Vagina (tissue), 2 donors: Measurements from ENCODE around the gene OR8H1. TPM values are rescaled to one million over a fixed set of nuclear protein-coding genes. Genes with fewer than 3 reads are reported as not detected.

ENCODE experiments used
- DNase-seq, 2 donors: peaks; one replicate each; pipeline ENCODE4 v3.0.0-alpha.2; 2017; ENCODE audit errors: extremely low spot score in 2 of 2
- H3K27ac ChIP-seq: fragments of 200-600 bp; sonication (generic); one replicate; pipeline ENCODE4 v1.5.1; 2019
- H3K27me3 ChIP-seq: fragments of 200-600 bp; sonication (generic); one replicate; pipeline ENCODE4 v1.5.1; 2019
- H3K36me3 ChIP-seq, 2 donors: fragments of 200-600 bp; sonication (generic); one replicate each; pipeline ENCODE4 v1.5.1; 2017 to 2019
- H3K4me1 ChIP-seq: fragments of 200-600 bp; sonication (generic); one replicate; pipeline ENCODE4 v1.5.1; 2019
- H3K4me3 ChIP-seq, 2 donors: fragments of 200-600 bp; sonication (generic); 1 replicate in 1 of 2; 2 replicates in 1 of 2; pipeline ENCODE4 v1.5.1; 2016 to 2019
- H3K9me3 ChIP-seq: fragments of 200-600 bp; sonication (generic); one replicate; pipeline ENCODE4 v1.5.1; 2019
- POLR2A ChIP-seq, 2 donors: fragments of 450-650 bp; IDR thresholded peaks; one replicate each; pipeline ENCODE4 v1.6.1; 2017; ENCODE audit warnings: antibody characterized with exemption in 2 of 2, mild to moderate bottlenecking in 2 of 2, moderate library complexity in 2 of 2
- POLR2AphosphoS5 ChIP-seq, 2 donors: sonication (generic); formaldehyde crosslinking; IDR thresholded peaks; one replicate each; pipeline ENCODE4 v1.9.0; 2017; ENCODE audit warnings: antibody characterized with exemption in 2 of 2, mild to moderate bottlenecking in 2 of 2, low read depth in 1 of 2; ENCODE audit not compliant: insufficient read depth in 1 of 2
- intact Hi-C: fragments of 100-400 bp; cut with DNase I; formaldehyde crosslinking; loops from one replicate; pipeline ENCODE4 v1.15.1; 2023
- total RNA-seq: library from RNA; depleted of rRNA; stranded (reverse); fragments of >200 nt; gene quantifications from one replicate; pipeline ENCODE4 v1.2.3, GENCODE V29; 2016
- TF ChIP-seq, protein P1 (sequence below), 3 experiments: fragments of 450-650 bp in 2 of 3; fragments of 200-600 bp in 1 of 3; sonication (generic) in 1 of 3; IDR thresholded peaks; one replicate each; pipeline ENCODE4 v1.5.1; 2017 to 2019; ENCODE audit warnings: antibody characterized with exemption in 3 of 3, mild to moderate bottlenecking in 2 of 3, moderate library complexity in 2 of 3

Gene OR8H1
- total RNA-seq, 1 donor from 2014 or later, result not detected

DNA sequence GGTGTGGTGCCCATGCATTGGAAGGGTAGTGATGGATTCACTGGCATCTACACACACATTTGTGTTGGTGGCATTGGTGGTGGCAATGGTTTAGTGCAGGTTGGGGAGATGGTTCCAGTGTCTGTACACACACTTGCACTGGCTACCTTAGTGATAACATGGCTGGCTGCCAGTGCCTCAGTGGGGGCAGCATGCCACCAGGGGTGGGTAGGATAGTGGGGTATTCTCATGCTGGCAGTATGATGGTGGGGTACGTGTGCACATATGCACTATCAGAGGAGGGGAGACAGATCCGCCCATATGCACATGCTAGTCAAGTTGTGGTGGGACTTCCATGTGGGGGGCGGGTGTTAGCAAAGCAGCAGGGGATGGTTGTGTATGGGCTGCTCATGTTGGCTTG is 15.8 kb upstream of the OR8H1 start:
- intact Hi-C loops, result no loop called here
- H3K4me1 ChIP-seq, result no peaks in the 10 kb centered on the region
- no peaks in the 10 kb centered on the region for H3K36me3 ChIP-seq
- H3K27me3 ChIP-seq, result no peaks in the 10 kb centered on the region
- no peak overlapping the region for H3K4me3 ChIP-seq
- no peak for DNase-seq
- no peak overlapping the region for H3K27ac ChIP-seq
- H3K9me3 ChIP-seq, result no peaks in the 10 kb centered on the region
- TF ChIP-seq POLR2A (IDR thresholded peaks at IDR 0.05) (no peak), POLR2AphosphoS5 (IDR thresholded peaks at IDR 0.05; ENCODE audit: insufficient read depth in 1 of 2, low read depth in 1 of 2) (no peak)
- TF ChIP-seq, protein P1, sequence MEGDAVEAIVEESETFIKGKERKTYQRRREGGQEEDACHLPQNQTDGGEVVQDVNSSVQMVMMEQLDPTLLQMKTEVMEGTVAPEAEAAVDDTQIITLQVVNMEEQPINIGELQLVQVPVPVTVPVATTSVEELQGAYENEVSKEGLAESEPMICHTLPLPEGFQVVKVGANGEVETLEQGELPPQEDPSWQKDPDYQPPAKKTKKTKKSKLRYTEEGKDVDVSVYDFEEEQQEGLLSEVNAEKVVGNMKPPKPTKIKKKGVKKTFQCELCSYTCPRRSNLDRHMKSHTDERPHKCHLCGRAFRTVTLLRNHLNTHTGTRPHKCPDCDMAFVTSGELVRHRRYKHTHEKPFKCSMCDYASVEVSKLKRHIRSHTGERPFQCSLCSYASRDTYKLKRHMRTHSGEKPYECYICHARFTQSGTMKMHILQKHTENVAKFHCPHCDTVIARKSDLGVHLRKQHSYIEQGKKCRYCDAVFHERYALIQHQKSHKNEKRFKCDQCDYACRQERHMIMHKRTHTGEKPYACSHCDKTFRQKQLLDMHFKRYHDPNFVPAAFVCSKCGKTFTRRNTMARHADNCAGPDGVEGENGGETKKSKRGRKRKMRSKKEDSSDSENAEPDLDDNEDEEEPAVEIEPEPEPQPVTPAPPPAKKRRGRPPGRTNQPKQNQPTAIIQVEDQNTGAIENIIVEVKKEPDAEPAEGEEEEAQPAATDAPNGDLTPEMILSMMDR (IDR thresholded peaks at IDR 0.05), result no peak

DNA sequence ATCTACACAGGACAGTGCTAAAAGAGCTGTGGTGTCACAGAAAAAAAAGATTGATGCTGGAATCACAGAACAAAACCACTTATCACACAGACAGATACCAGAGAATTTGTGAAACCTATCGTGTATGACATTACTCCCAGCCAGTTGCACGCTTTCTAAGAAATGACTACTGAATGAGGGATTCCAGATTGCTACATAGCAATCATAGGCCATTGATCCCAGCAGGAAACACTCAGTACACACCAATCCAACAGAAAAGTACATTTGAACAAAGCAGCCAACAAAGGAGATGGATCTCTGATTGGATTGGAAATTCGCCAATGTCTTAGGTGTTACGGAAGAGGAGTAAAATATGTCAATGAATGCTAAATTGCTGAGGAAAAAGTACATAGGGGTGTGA is 4.8 kb upstream of the OR8H1 start:
- H3K4me3 ChIP-seq, result no peak overlapping the region
- DNase-seq, result no peak
- intact Hi-C loops, result no loop called here
- H3K36me3 ChIP-seq, result no peaks in the 10 kb centered on the region
- H3K4me1 ChIP-seq, result no peaks in the 10 kb centered on the region
- no peaks in the 10 kb centered on the region for H3K9me3 ChIP-seq
- H3K27ac ChIP-seq, result no peak overlapping the region
- no peak for TF ChIP-seq POLR2AphosphoS5 (IDR thresholded peaks at IDR 0.05; ENCODE audit: insufficient read depth in 1 of 2, low read depth in 1 of 2)
- no peaks in the 10 kb centered on the region for H3K27me3 ChIP-seq

DNA sequence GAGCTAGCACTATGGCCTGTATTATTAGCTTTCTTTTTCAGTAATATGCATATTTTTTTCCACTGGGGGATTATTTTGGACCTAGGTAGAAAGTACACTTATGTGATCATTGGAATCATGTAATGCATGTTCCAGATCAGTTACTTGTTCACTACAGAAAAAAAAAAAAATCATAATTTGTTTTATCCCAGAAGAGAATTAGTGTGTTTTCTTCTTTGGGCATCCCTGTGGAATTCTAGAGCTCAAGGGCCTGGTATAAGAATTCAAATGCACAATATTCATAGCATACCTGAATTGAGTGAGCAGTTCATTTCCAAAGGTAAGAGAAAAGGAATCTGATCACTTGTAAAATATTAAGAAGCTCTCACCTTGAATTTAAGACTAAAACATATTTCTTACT is 18.2 kb downstream of the OR8H1 start, which contains the start of gene OR5T1:
Gene OR5T1 (plus strand): TSS at position 301 of the 400 bp plus-strand sequence. CDS start 1,485 bp downstream, outside the sequence.
- DNase-seq, result no peak
- intact Hi-C loops, result no loop called here
- Histone ChIP-seq H3K9me3 (no peaks in the 10 kb centered on the region), H3K27me3 (no peaks in the 10 kb centered on the region), H3K4me3 (no peak within 1 kb of the TSS), H3K27ac (no peak within 1 kb of the TSS), H3K4me1 (no peaks in the 10 kb centered on the region), H3K36me3 (no peaks in the 10 kb centered on the region)
- TF ChIP-seq, protein P1 (IDR thresholded peaks at IDR 0.05), result no peak
- TF ChIP-seq POLR2A (IDR thresholded peaks at IDR 0.05) (no peak), POLR2AphosphoS5 (IDR thresholded peaks at IDR 0.05; ENCODE audit: insufficient read depth in 1 of 2, low read depth in 1 of 2) (no peak)

DNA sequence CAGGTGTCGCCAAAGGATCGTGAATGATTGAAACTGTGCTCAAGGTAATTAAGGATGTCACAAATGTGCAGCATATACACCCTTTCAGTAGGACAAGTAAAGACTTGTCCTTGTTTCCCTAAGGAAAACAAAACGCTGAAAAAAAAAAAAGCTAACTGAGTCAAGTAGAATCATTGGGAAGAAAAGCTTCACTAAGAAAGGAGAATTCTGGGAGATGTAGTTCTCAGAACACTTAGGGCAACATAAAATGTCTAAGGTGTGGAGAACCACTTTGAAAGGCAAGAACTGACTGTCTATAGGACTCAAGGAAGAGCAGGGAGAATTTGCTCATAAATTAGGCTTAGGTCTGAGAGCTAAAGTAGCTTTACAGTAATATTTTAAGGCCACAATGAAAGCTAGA is 21.0 kb downstream of the OR8H1 start:
- intact Hi-C loops, result no loop called here

DNA sequence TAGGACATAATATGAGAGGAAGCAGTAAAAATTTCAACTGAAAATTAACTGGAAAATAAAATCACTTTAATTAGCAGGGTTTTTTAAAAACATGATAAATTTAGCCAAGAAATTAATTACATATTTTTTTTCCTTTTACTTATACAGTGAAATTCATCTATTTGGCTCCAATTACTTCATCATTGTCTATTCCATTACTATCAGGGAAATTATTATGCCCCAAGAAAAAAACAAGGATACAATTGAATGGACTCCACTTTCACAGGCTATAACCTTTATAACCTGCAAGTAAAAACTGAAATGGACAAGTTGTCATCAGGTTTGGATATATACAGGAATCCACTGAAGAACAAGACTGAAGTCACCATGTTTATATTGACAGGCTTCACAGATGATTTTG is 40.1 kb downstream of the OR8H1 start, which contains the start of gene OR5T3:
Gene OR5T3 (plus strand): TSS at position 301 of the 400 bp plus-strand sequence. CDS start 0 bp downstream, at position 301.
- DNase-seq, result no peak
- Histone ChIP-seq H3K36me3 (no peaks in the 10 kb centered on the region), H3K4me3 (no peak within 1 kb of the TSS), H3K27ac (no peak within 1 kb of the TSS), H3K4me1 (no peaks in the 10 kb centered on the region), H3K9me3 (no peaks in the 10 kb centered on the region), H3K27me3 (no peaks in the 10 kb centered on the region)
- intact Hi-C loops, result no loop called here
- TF ChIP-seq POLR2A (IDR thresholded peaks at IDR 0.05) (no peak), POLR2AphosphoS5 (IDR thresholded peaks at IDR 0.05; ENCODE audit: insufficient read depth in 1 of 2, low read depth in 1 of 2) (no peak)
- TF ChIP-seq, protein P1 (IDR thresholded peaks at IDR 0.05), result no peak

More for the DNA sequence above, 21.0 kb downstream of the OR8H1 start:
- DNase-seq, result no peak
- Histone ChIP-seq H3K27ac (no peak overlapping the region), H3K36me3 (no peaks in the 10 kb centered on the region), H3K27me3 (no peaks in the 10 kb centered on the region), H3K4me3 (no peak overlapping the region), H3K4me1 (no peaks in the 10 kb centered on the region), H3K9me3 (no peaks in the 10 kb centered on the region)
- no peak for TF ChIP-seq POLR2AphosphoS5 (IDR thresholded peaks at IDR 0.05; ENCODE audit: insufficient read depth in 1 of 2, low read depth in 1 of 2)
- no peak for TF ChIP-seq POLR2A (IDR thresholded peaks at IDR 0.05)
- TF ChIP-seq, protein P1 (IDR thresholded peaks at IDR 0.05), result no peak

Other genes with a start within 250 kb of the OR8H1 start
- not detected for gene OR8I2, start 198.9 kb downstream of the OR8H1 start, total RNA-seq
- gene OR8H2, start 188.6 kb downstream of the OR8H1 start, total RNA-seq, result not detected
- gene OR8H3, start 169.9 kb downstream of the OR8H1 start, total RNA-seq, result not detected
- gene OR8J3, start 152.1 kb downstream of the OR8H1 start, total RNA-seq, result not detected
- gene OR8K5, start 131.9 kb downstream of the OR8H1 start, total RNA-seq, result not detected
- not detected for gene OR5J2, start 115.6 kb downstream of the OR8H1 start, total RNA-seq
- not detected for gene OR5T2, start 58.0 kb downstream of the OR8H1 start, total RNA-seq
- gene OR5T3, start 40.0 kb downstream of the OR8H1 start, total RNA-seq, result not detected
- gene OR5T1, start 18.1 kb downstream of the OR8H1 start, total RNA-seq, result not detected
- not detected for gene OR8K3, start 22.9 kb upstream of the OR8H1 start, total RNA-seq
- gene OR8K1, start 53.8 kb upstream of the OR8H1 start, total RNA-seq, result not detected
- not detected for gene OR8J1, start 62.0 kb upstream of the OR8H1 start, total RNA-seq
- gene OR8U1, start 83.4 kb upstream of the OR8H1 start, total RNA-seq, result not detected
- gene OR5AL1, start 120.4 kb upstream of the OR8H1 start, total RNA-seq, result not detected
- gene OR5M3, start 181.1 kb upstream of the OR8H1 start, total RNA-seq, result not detected
- gene OR5M8, start 199.1 kb upstream of the OR8H1 start, total RNA-seq, result not detected